ENCODE measurements around the gene NFX1. TPM values are rescaled to one million over a fixed set of nuclear protein-coding genes. Genes with fewer than 3 reads are reported as not detected.
A peak's percentile ranks its signal among the peaks of the same experiment; 100 is the strongest.

The NFX1 gene
- total RNA-seq, 6 experiments from 2014 or later, result 22.6 to 29.2 (median 24.8) TPM

GRCh38 chr9:33346564-33346963 is 56.2 kb downstream of the NFX1 start:
- Histone ChIP-seq H3K4me3 (no peak overlapping the region), H3K27ac (no peak overlapping the region), H3K9me3 (no peaks in the 10 kb centered on the region), H3K27me3 (no peaks in the 10 kb centered on the region), H3K36me3 (peaks cover 11 to 76% (median 46%) of the 10 kb centered on the region in 4 donors), H3K4me1 (no peaks in the 10 kb centered on the region)
- 98% methylated on average over 4 of the region's 4 CpGs for WGBS (ENCODE audit: insufficient coverage, low coverage, low lambda C conversion rate, missing lambda C conversion rate)
- no peak for ATAC-seq
- no peak for DNase-seq
- intact Hi-C loops (cut with DNase I), result no loop called here
- TF ChIP-seq POLR2A (IDR thresholded peaks at IDR 0.05), result no peak
- TF ChIP-seq, protein P1, sequence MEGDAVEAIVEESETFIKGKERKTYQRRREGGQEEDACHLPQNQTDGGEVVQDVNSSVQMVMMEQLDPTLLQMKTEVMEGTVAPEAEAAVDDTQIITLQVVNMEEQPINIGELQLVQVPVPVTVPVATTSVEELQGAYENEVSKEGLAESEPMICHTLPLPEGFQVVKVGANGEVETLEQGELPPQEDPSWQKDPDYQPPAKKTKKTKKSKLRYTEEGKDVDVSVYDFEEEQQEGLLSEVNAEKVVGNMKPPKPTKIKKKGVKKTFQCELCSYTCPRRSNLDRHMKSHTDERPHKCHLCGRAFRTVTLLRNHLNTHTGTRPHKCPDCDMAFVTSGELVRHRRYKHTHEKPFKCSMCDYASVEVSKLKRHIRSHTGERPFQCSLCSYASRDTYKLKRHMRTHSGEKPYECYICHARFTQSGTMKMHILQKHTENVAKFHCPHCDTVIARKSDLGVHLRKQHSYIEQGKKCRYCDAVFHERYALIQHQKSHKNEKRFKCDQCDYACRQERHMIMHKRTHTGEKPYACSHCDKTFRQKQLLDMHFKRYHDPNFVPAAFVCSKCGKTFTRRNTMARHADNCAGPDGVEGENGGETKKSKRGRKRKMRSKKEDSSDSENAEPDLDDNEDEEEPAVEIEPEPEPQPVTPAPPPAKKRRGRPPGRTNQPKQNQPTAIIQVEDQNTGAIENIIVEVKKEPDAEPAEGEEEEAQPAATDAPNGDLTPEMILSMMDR (IDR thresholded peaks at IDR 0.05), result no peak

DNA sequence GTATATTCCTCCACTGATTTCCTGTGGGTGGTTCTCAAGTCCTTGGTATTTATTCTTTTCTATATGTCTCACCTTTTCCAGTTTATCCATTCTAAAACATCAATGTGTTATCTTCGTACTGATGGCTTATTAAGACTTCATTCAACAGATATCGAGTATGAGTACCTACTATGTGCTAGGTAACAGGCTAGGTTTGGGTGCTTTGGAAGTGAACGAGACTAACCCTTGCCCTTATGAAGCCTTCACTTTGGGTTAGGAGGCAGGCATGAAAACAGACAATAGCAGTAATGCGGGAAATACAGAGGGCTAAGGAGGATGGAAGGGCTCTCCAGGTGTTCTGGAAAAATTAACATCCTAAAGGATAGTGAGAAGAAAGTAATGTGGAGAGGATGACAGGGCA is 58.7 kb downstream of the NFX1 start:
- Histone ChIP-seq H3K9me3 (no peaks in the 10 kb centered on the region), H3K27me3 (no peaks in the 10 kb centered on the region), H3K36me3 (peaks cover 7 to 53% (median 33%) of the 10 kb centered on the region in 4 donors), H3K27ac (no peak overlapping the region), H3K4me3 (no peak overlapping the region), H3K4me1 (no peaks in the 10 kb centered on the region)
- ATAC-seq, result no peak
- DNase-seq, result no peak
- TF ChIP-seq, protein P1 (IDR thresholded peaks at IDR 0.05), result no peak
- no peak for TF ChIP-seq POLR2A (IDR thresholded peaks at IDR 0.05)
- 94% methylated on average over 4 of the region's 4 CpGs for WGBS (ENCODE audit: insufficient coverage, low coverage, low lambda C conversion rate, missing lambda C conversion rate)
- intact Hi-C loops (cut with DNase I), result no loop called here

GRCh38 chr9:33349743-33350142 is 59.4 kb downstream of the NFX1 start:
- H3K4me3 ChIP-seq, result no peak overlapping the region
- TF ChIP-seq, protein P1 (IDR thresholded peaks at IDR 0.05), result no peak
- no peak for TF ChIP-seq POLR2A (IDR thresholded peaks at IDR 0.05)
- H3K27ac ChIP-seq, result no peak overlapping the region
- DNase-seq (no peak), ATAC-seq (peak in 2 of 4 donors; percentile 46)
- H3K9me3 ChIP-seq, result no peaks in the 10 kb centered on the region
- H3K27me3 ChIP-seq, result no peaks in the 10 kb centered on the region
- H3K36me3 ChIP-seq, result peaks cover 4 to 48% (median 27%) of the 10 kb centered on the region in 4 donors
- H3K4me1 ChIP-seq, result no peaks in the 10 kb centered on the region
- intact Hi-C loops (cut with DNase I), result no loop called here
- 17% methylated on average over 1 of the region's 2 CpGs for WGBS (ENCODE audit: insufficient coverage, low coverage, low lambda C conversion rate, missing lambda C conversion rate)

GRCh38 chr9:33350310-33350709 is 60.0 kb downstream of the NFX1 start:
- no peaks in the 10 kb centered on the region for H3K4me1 ChIP-seq
- peaks cover 4 to 47% (median 23%) of the 10 kb centered on the region in 4 donors for H3K36me3 ChIP-seq

More at GRCh38 chr9:33350310-33350709, 60.0 kb downstream of the NFX1 start:
- H3K4me3 ChIP-seq, result no peak overlapping the region
- H3K9me3 ChIP-seq, result no peaks in the 10 kb centered on the region
- 63% methylated on average over 2 of the region's 2 CpGs for WGBS (ENCODE audit: insufficient coverage, low coverage, low lambda C conversion rate, missing lambda C conversion rate)
- TF ChIP-seq POLR2A (IDR thresholded peaks at IDR 0.05), result no peak
- TF ChIP-seq, protein P1 (IDR thresholded peaks at IDR 0.05), result no peak
- ATAC-seq (peak in 2 of 4 donors; percentile 15 to 25), DNase-seq (no peak)
- intact Hi-C loops (cut with DNase I), result no loop called here
- no peaks in the 10 kb centered on the region for H3K27me3 ChIP-seq
- H3K27ac ChIP-seq, result no peak overlapping the region

Data from right lobe of liver (tissue), 6 donors.